Kidney epithelial cell (primary cell): ENCODE results near the gene ARHGAP1. TPM values are rescaled to one million over a fixed set of nuclear protein-coding genes. Genes with fewer than 3 reads are reported as not detected.
"Not testable (repeated sequence)": the region's sequence is repeated elsewhere in the genome, so short reads cannot be mapped to it uniquely, and the experiment has no call there.

ENCODE experiments used
- DNase-seq: peaks from one replicate; pipeline ENCODE4 v3.0.0-alpha.2; 2010; ENCODE audit warnings: low read depth
- H3K27me3 ChIP-seq: 2 replicates; pipeline ENCODE4 v1.6.0; 2011; ENCODE audit warnings: low read length; ENCODE audit not compliant: control insufficient read depth, insufficient read depth
- H3K36me3 ChIP-seq: 2 replicates; pipeline ENCODE4 v1.5.1; 2011; ENCODE audit warnings: low read length; ENCODE audit not compliant: control insufficient read depth, insufficient read depth
- H3K4me3 ChIP-seq: 2 replicates; pipeline ENCODE4 v1.5.1; 2011; ENCODE audit warnings: low read depth, mild to moderate bottlenecking, control low read depth, low read length
- CTCF ChIP-seq: IDR thresholded peaks from 2 replicates; pipeline ENCODE4 v1.5.1; 2011; ENCODE audit warnings: mild to moderate bottlenecking, moderate library complexity, low read length, control low read depth, inconsistent platforms; ENCODE audit not compliant: insufficient read depth, poor library complexity, severe bottlenecking
- total RNA-seq: library from RNA; depleted of rRNA; stranded (reverse); fragments of >200 nt; gene quantifications from 2 replicates; pipeline ENCODE4 v1.2.3, GENCODE V29; 2015

The ARHGAP1 gene
- total RNA-seq, 1 donor from 2014 or later: 51.6 TPM

GRCh38 chr11:46719543-46720218 lies 19.3 kb upstream of the ARHGAP1 start:
- no peak for DNase-seq
- no peak for TF ChIP-seq CTCF
- H3K36me3 ChIP-seq: no peaks in the 10 kb centered on the region
- no peaks in the 10 kb centered on the region for H3K27me3 ChIP-seq
- H3K4me3 ChIP-seq: no peak overlapping the region

- DNase-seq: no peak
- Histone ChIP-seq H3K27me3 (no peaks in the 10 kb centered on the region), H3K4me3 (no peak within 1 kb of the TSS), H3K36me3 (no peaks in the 10 kb centered on the region)
- TF ChIP-seq CTCF: no peak
These were observed 18.7 kb upstream of the ARHGAP1 start, which contains the start of gene F2 for GRCh38 chr11:46719048-46719542. F2 (plus strand) TSS chr11:46719213; CDS start chr11:46719236, 23 bp downstream.

GRCh38 chr11:46718155-46719019 lies 18.0 kb upstream of the ARHGAP1 start:
- no peak for DNase-seq
- Histone ChIP-seq H3K27me3 (no peaks in the 10 kb centered on the region), H3K36me3 (no peaks in the 10 kb centered on the region), H3K4me3 (no peak overlapping the region)
- TF ChIP-seq CTCF: no peak

- H3K4me3 ChIP-seq, H3K27me3 ChIP-seq, H3K36me3 ChIP-seq, DNase-seq: not testable (repeated sequence)
These were observed 17.4 kb upstream of the ARHGAP1 start for GRCh38 chr11:46717825-46718154.

- no peak overlapping the region for H3K4me3 ChIP-seq
- no peaks in the 10 kb centered on the region for H3K36me3 ChIP-seq
- no peak for DNase-seq
- TF ChIP-seq CTCF: no peak
- no peaks in the 10 kb centered on the region for H3K27me3 ChIP-seq
These were observed 12.6 kb upstream of the ARHGAP1 start for GRCh38 chr11:46712874-46713576.

GRCh38 chr11:46711303-46711702 lies 10.9 kb upstream of the ARHGAP1 start:
- H3K27me3 ChIP-seq: no peaks in the 10 kb centered on the region
- H3K36me3 ChIP-seq: no peaks in the 10 kb centered on the region
- no peak for TF ChIP-seq CTCF
- no peak overlapping the region for H3K4me3 ChIP-seq
- DNase-seq: no peak
